NOMO-1 treated with DMSO at 0.1 percent for 48 hours (cell line): Measurements from ENCODE around the gene HTRA3.

Experiments
- DNase-seq: peaks from one replicate; lab custom pipeline; 2025; ENCODE audit not compliant: unreplicated experiment; lab: John Stamatoyannopoulos, UW

The HTRA3 gene

GRCh38 chr4:8265171-8265929 lies 4.2 kb upstream of the HTRA3 start:
- no peak for DNase-seq

GRCh38 chr4:8266088-8266487 lies 3.5 kb upstream of the HTRA3 start:
- DNase-seq = no peak

GRCh38 chr4:8266508-8266907 lies 3.0 kb upstream of the HTRA3 start:
- DNase-seq = no peak

DNA sequence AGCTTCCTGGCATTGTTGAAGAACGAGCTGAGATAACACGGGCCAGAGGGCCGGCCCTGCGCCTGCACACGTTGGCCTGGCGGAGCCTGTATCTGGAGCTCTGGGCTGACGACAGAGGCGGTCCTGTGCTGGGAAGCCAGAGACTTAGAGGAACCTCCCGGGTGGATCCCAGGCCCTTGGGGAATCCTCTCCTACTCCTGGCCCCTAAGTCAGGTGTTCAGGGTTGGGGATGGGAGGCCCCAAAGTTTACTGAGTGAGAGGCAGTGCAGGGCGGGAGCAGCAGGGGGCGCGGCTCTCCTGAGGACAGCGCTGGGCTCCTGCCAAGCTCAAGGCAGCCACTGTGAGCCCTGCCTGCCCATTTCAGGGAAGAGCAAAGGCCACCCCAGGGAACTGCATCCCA lies 2.5 kb upstream of the HTRA3 start:
- peak; percentile 45 for DNase-seq

GRCh38 chr4:8268211-8268610 lies 1.3 kb upstream of the HTRA3 start:
- DNase-seq = no peak

GRCh38 chr4:8268901-8269534 lies 536 bp upstream of the HTRA3 start:
- no peak for DNase-seq

DNA sequence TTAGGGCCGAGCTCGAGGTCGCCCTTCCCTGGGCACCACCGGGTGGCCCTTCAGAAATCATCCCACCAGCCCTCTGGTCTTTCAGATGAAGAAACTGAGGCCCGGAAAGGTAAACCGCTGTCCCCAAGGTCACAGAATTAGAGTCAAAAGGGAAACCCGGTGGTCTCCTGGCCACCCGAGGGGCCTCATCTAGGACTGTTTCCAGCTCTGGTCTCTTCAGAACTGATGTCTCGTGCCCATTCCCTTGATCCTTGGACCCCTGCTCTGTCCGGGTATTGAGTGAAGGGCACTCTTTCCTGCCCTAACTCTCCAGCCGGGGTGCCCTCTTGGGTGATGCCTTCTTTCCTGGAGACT lies 841 bp downstream of the HTRA3 start:
- no peak for DNase-seq

DNA sequence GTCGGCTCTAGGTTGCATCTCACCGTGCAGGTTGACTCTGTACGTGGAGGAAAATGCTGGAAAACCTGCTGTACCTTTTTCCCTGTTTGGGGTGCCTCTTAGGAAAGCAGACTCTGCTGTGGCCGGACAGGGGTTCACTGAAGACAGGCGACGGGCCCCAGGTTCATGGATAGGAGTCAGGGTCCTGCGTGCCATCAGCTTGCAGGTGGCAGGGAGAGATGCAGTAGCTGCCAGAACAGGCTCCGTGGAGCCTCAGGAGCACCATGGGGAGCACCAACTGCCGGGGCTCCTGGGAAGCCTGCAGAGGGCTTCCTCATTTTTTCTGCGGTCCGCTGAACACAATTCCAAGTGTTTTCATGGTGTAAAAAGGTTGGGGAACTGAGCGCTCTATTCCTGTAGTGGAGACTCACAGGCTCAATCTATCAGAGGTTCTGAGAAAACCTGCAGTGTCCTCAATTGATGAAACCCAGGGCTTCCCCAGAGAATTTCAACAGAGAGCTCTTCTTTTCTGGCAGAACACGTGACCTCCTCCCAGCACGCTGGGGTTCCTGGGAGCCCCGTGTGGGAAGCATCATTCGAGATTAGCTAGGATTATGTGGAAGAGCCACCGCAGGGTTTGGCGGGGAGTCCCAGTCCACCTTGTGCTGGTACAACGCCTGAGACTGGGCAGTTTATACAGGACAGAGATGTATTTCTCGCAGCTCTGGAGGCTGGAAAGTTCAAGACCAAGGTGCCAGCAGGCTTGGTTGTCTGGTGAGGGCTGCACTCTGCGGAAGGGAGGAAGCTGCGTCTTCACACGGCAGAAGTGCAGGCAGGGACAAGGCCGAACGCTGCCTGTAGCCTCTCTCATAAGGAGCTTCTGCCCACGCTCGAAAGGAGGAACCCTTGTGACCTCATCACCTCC lies 1.6 kb downstream of the HTRA3 start:
- no peak for DNase-seq

DNA sequence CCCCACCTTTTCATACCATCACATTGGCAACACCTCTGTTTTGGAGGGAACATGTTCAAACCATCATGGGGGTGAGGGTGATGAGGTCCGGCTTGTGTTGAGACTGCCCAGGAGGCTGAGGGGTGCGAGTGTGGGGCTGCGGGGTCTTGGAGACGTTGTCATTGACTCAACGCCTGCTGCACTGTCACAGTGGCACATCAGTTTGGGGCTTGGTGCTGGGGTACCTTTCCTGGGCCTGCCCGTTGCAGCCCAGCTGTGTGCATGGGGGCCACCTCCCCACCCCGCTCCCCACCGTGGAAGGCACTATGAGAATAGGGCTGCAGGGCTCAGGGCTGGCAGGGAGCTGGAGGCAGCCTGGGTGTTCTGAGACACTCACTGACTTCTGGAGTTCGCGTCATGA lies 2.3 kb downstream of the HTRA3 start:
- DNase-seq = no peak

DNA sequence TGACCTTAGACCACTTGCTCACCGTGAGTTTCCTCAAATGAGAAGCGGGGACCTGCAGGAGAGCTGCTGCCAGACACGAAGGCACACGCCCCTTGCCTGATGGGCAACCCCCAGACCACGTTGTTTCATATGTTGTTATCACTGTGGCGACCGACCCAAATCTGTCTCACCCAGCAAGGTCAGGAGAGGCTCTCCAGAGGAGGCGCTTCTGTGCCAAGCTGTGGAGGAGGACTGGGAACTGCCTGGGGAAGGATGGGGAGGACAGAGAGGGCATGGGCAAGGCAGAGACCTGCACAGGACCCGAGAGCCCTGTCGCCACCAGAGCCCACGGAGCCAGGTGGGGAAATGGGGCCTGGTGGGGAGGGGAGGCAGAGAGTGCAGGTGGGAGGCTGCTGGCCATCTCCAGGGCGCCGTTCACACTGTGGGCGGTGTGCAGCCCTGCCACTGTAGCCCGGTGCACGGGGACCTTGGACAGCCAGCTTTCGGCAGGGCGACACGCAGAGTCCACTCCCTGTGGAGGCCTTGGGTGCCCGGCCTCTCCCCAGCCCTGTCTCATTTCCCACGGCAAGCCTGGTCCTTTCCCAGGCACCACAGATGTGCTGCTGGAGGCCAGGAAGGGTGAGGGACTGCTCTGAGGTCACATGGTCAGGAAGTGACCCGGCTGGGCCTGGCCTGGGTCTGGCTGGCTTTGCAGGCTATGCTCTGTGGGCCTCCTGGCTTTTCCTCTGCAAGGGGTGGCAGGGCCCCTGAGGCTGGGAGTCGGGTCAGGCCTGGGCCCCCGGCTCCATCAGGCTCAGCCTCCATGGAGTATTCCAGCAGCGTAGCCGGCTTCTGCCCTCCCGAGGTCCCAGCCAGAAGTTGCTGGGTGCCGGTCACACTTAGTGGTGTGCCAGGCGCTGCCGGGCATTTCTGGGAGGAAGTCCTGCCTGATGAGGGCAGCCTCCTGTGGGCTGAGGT lies 3.2 kb downstream of the HTRA3 start:
- DNase-seq = no peak

GRCh38 chr4:8273450-8273849 lies 3.9 kb downstream of the HTRA3 start:
- DNase-seq = no peak

- no peak for DNase-seq
These were observed 4.6 kb downstream of the HTRA3 start for GRCh38 chr4:8274066-8274652.

DNA sequence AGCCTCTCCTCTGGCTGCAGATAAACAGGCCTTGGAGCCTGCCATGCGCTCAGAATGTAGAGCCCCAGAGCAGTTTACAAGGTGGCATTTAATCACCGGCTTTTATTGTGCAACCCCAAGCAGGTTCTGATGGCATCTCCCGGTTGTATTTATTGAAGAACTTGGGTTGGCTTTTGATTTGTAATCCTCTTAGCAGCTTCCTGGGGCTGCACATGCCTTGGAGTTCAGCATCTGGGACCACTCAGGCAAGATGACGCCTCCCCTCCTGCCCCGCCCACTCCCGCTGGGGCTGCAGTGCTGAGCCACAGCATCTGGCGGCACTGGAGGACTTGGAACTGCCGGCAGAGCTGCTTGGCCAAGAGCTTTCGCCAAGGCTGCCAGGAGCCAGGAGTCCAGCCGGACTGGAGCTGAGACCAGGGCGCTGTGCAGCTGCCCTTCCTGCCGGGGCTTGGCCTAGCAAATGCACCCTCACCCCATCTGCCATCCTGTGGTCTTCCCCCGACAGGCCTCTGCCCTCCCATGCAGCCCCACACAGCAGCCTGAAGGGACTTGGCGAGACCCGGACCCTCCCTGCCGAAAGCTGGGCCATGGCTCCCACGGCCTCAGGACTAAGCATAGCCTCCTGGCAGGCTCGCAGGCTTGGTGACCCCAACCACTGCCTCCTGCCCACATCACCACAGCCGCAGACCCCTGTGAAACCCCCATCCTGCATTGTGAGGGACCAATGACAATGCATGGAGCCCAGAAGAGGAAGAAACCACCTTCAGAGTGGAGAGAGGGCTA lies 5.4 kb downstream of the HTRA3 start:
- no peak for DNase-seq

DNA sequence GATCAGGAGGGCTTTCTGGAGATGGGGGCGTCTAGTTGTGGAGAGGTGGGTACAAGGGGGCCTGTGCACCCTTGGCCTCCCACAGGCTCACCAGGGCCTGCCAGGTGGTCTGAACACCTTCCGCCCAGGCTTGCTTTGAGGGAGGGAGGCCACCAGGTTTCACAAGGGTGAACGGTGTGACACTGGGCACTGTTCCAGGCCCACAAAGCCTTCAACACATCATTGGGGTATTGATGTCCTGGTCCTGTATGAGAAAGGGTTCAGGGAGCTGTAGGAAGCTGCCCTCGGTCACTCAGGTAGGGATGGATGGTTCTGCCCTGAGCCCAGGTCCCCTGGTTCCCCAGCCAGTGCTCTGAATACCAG lies 6.0 kb downstream of the HTRA3 start:
- DNase-seq = no peak

- DNase-seq = no peak
These were observed 7.0 kb downstream of the HTRA3 start for GRCh38 chr4:8276358-8277240.

- DNase-seq = no peak
These were observed 7.9 kb downstream of the HTRA3 start for GRCh38 chr4:8277356-8278008.

DNA sequence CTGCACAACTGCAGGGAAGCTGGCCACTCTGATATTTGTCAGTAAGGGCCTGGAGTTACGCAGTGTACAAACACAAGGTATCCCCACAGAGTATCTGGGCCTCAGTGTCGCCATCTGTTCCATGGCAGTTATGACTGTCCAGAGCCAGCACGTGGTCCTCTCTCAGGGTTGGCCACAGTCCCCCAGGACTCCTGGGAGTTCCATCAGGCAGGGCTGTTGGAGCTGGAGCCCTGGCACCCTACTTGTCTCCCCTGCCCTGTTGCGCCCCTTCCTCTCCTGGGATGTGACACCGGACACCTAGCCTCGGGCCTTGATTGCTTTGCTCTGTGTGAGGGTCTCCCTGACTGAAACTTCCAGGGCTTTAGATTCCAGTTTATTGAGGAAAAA lies 8.4 kb downstream of the HTRA3 start:
- no peak for DNase-seq
